ENCODE measurements around the gene RPTOR.

- TF ChIP-seq OSR1 (CRISPR knock-in tag; IDR thresholded peaks at IDR 0.05) (no peak), ZNF70 (CRISPR knock-in tag; IDR thresholded peaks at IDR 0.05) (no peak), ZFP30 (CRISPR knock-in tag; IDR thresholded peaks at IDR 0.05) (no peak), ZNF8 (CRISPR knock-in tag; IDR thresholded peaks at IDR 0.05) (no peak), TCF4 (CRISPR knock-in tag; IDR thresholded peaks at IDR 0.05; ENCODE audit: borderline replicate concordance) (no peak), ISL1 (CRISPR knock-in tag; IDR thresholded peaks at IDR 0.05) (no peak), RARB (CRISPR knock-in tag; IDR thresholded peaks at IDR 0.05) (no peak)
Observed at GRCh38 chr17:80923211-80924110, 378.8 kb downstream of the RPTOR start.

Data from SK-N-SH treated with all-trans-retinoic acid at 6 μM for 48 hours (cell line).